Tibial nerve (tissue), 4 donors: ENCODE results near the gene STAMBPL1.

Source experiments
- EP300 ChIP-seq, 2 donors: sonication (generic); formaldehyde crosslinking; IDR thresholded peaks; one replicate each; pipeline ENCODE4 v1.6.1; 2017; ENCODE audit warnings: antibody characterized with exemption in 2 of 2, mild to moderate bottlenecking in 1 of 2
- POLR2A ChIP-seq, 2 donors: fragments of 450-650 bp; IDR thresholded peaks; one replicate each; pipeline ENCODE4 v1.6.1; 2017; ENCODE audit warnings: antibody characterized with exemption in 2 of 2, mild to moderate bottlenecking in 2 of 2, moderate library complexity in 2 of 2
- TF ChIP-seq, protein P1 (sequence below), 5 experiments: fragments of 200-600 bp in 3 of 5; fragments of 450-650 bp in 2 of 5; sonication (generic) in 3 of 5; IDR thresholded peaks; one replicate each; pipeline ENCODE4 v1.5.1; 2016 to 2019; ENCODE audit warnings: antibody characterized with exemption in 5 of 5, mild to moderate bottlenecking in 3 of 5, moderate library complexity in 2 of 5

DNA sequence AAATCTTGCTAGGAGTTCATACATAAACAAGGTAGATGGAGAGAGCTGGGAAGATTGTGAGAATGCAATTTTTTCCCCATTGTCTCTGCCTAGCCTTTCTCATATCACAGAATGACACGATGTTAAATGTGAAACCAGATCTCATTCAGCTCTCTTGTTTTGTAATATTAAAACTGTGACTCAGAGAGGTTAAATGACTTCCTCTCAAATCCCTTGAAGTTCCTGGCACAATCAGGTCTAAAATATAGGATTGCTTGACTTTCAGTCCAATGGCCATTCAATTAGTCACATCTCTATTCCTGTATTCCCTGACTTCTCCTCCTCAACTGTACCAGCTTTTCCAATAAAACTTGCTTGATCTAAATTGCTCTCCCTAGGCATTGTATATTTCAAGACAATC lies 31.5 kb upstream of the STAMBPL1 start:
- TF ChIP-seq, protein P1, sequence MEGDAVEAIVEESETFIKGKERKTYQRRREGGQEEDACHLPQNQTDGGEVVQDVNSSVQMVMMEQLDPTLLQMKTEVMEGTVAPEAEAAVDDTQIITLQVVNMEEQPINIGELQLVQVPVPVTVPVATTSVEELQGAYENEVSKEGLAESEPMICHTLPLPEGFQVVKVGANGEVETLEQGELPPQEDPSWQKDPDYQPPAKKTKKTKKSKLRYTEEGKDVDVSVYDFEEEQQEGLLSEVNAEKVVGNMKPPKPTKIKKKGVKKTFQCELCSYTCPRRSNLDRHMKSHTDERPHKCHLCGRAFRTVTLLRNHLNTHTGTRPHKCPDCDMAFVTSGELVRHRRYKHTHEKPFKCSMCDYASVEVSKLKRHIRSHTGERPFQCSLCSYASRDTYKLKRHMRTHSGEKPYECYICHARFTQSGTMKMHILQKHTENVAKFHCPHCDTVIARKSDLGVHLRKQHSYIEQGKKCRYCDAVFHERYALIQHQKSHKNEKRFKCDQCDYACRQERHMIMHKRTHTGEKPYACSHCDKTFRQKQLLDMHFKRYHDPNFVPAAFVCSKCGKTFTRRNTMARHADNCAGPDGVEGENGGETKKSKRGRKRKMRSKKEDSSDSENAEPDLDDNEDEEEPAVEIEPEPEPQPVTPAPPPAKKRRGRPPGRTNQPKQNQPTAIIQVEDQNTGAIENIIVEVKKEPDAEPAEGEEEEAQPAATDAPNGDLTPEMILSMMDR (IDR thresholded peaks at IDR 0.05) = no peak
- TF ChIP-seq POLR2A (IDR thresholded peaks at IDR 0.05) = no peak
- TF ChIP-seq EP300 (IDR thresholded peaks at IDR 0.05) = peak in 1 of 2 donors; percentile 6
